Mesenteric fat pad (tissue), 1 donor: ENCODE results near the gene CCDC195. TPM values are rescaled to one million over a fixed set of nuclear protein-coding genes. Genes with fewer than 3 reads are reported as not detected.

ENCODE experiments used
- DNase-seq: peaks from one replicate; pipeline ENCODE4 v3.0.0-alpha.2; 2020; ENCODE audit warnings: low spot score
- long read RNA-seq: library from polyadenylated mRNA; unstranded; transcript quantifications from one replicate; pipeline ENCODE4 v2.0.0, GENCODE V29; 2020
- total RNA-seq: library from RNA; stranded (reverse); fragmentation: NEBNext Ultra II Directional; extraction: Animal tissue kit (Norgen Biotek cat#: 25700); gene quantifications from one replicate; pipeline ENCODE4 v1.2.1, GENCODE V29; 2021
- donor health status: DM: yes; HTN: yes; CAD: no.

Gene CCDC195, protein sequence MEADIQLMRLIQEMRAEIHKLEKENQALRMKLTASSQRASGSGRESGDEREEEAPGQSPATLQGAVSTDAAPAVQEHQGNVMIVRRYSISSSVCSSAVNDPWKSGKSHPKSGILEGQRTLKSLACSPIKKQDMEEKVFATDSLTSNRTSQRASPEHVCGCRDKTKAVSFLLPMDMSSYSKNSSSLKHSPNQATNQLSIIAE
- not detected for total RNA-seq
- long read RNA-seq, result 0 reads

DNA sequence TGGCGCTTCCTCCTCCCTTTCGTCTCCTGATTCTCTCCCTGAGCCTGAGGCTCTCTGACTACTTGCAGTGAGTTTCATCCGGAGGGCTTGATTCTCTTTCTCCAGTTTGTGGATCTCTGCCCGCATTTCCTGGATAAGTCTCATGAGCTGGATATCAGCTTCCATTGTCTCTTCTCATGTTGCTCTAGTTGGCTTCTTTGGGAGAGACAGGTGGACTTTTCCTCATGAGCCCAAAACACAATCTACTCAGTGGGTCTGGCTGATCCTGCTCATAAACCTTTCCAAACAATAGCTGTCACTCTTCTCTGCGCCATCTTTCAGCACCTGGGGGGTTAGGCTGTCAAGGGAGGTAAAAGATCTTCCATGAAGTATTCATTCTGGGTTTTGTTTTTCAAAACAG is at the start of gene CCDC195:
CCDC195 (minus strand) TSS at position 165 of the 400 bp plus-strand sequence; CDS start at position 165, 0 bp downstream.
- DNase-seq, result no peak

DNA sequence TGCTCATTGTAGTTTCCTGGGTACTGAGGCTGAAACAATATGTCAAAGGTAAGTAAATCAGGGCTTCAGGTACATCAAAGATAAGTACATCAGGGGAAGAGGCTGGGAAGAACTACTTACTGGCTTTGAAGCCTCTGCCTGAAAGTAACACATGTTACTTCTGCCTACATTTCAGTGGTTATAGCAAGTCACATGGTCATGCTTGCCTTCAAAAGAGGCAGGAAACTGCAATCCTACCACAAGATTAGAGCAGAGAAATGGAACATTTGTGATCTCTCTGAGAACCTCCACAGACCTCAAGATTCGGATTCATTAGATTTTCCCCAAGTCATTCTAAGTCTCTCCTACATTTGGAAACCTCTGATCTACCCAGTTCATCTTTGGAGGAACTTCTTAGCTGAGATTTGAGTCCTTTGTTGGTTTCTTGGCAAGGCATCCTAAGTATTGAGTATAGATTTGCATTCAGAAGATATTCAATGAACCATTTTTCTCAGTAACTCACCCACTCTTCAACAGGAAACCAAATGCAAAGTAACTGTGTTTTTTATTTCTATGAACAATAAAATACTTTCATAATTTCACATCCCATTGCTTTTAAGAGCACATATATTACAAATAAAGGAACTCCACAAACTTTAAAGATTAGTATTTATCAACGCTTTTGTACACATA is 48.5 kb upstream of the CCDC195 start:
- DNase-seq, result no peak

DNA sequence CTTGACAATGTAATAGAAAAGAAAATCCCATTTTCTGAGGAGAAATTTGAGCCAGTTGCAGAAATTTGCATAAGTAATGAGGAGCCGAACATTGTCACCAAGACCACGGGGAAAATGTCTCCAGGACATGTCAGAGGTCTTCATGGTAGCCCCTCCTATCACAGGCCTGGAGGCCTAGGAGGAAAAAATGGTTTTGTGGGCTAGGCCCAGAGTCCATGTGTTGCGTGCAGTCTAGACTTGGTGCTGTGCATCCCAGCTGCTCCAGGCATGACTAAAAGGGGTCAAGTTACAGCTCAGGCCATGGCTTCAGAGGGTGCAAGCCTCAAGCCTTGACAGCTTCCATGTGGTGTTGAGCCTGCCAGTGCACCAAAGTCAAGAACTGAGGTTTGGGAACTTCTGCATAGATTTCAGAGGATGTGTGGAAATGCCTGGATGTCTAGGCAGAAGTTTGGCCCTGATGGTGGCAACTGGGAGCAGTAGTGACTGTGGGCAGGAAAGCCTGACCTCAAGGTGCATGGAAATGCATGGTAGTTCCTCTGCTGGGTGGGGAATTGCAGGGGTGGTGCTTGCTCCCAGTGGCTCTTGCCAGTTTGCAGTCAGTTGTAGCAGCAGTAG is 41.9 kb upstream of the CCDC195 start:
- DNase-seq, result no peak

DNA sequence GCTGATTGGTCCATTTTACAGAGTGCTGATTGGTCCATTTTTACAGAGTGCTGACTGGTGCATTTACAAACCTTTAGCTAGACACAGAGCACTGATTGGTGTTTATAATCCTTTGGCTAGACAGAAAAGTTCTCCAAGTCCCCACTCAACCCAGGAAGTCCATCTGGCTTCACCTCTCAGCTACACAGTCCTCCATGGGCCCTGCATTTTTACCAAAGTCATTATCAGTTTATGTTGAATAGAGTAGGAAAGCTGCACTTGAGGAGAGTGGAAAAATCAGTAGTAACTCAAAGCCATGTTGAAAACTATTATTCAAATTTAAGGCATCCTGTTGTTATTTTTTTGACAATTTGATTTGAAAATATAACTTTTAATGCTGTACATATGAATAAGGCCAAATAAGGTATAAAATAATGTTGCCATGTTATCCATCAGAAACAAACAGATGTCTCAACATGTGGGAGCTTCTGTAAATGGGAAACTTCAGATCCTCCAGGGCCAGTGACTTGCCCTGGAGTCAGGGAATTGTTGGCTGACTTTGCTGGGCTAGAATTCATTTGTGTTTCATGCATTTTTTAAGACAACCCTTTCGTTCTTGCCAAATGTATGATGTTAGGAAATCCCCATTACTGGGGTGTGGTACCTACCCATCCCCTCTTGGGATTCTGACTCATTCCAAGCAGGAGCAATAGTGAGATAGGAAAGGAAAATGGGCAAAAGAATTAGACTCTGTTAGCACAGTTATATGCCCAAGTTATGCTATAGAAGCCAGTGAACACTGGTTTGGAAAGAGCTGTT is 37.8 kb upstream of the CCDC195 start:
- DNase-seq, result no peak

DNA sequence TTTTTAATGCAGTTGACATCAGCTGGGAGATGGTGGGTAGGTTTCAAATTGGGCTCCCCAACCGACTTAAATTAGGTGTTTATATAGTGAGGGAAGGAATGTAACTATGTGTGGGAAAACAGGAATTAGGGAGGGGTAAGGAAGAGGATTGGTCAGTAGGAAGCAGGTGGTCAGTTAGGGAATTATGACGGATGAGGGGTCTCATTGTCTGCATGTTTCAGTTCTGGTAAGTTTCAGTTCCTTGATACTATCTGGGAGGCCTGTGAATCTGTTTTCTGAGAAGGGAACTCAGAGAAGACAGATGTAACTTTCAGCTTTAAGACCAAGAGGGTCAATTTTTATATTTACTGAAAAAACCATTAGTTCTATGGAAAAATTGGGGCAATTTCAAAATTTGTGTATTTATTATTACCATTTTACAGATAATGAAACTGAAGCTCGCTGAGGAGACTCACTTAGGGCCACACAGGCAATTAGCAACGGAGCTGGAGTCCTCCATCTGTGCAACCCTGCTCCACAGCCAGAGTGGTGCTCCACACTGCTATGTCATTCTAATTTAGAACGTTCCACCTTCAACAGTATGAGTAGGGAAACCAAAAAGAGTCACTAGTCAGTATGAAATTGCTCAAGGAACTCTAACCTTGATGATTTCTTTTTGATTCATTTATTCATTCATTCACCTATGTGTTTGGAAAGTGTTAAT is 36.0 kb upstream of the CCDC195 start:
- no peak for DNase-seq

DNA sequence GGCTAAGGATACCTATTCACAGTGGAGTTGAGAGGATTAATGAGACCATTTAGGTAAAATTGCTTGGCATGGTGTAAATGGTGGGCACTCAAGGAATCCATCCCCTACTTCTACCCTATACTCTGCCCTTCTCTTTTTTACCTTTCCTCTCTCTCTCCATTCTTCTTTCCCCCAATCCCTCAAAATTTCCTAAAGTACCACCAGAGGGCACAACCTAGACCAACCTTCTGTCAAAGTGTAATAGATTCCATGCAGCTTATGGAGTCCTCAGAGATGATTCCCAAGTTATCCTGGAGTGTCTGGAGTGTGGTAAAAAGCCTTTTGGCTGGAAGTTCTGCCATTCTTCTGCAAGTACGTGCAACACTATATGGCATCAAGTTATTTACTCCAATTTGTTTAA is 33.0 kb upstream of the CCDC195 start:
- DNase-seq, result no peak

DNA sequence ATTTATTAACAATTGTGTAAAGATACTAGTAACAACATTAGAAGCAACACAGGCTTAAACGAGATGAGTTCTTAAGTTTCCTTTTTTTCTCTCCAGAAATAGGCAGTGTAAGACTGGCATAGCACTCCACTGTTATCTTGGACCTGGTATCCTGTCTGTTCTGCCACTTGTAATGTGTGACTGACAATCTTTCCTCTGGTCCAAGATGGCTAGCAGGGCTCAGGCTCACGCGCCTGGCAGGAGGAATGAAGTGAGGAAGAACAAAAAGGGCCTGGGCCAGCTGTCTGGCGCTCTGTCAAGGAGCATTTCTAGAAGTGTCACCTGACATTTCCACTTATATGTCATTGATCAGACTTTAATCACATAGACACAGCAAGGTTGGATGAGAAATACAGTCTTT is 31.6 kb upstream of the CCDC195 start:
- no peak for DNase-seq

DNA sequence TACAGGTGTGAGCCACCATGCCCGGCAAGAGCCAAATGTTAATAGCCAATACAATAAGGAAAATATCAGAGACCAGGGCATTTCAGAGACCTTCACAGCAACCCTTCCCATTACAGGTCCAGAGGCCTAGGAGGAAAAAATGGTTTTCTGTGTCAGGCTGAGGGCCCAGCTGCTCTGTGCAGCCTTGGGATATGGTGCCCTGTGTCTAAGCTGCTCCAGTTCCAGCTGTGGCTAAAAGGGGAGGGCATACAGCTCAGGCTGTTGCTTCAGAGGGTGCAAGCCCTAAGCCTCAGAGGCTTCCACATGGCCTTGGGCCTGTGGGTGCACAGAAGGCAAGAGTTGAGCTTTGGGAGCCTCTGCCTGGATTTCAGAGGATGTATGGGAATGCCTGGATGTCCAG is 20.1 kb upstream of the CCDC195 start:
- DNase-seq, result no peak

DNA sequence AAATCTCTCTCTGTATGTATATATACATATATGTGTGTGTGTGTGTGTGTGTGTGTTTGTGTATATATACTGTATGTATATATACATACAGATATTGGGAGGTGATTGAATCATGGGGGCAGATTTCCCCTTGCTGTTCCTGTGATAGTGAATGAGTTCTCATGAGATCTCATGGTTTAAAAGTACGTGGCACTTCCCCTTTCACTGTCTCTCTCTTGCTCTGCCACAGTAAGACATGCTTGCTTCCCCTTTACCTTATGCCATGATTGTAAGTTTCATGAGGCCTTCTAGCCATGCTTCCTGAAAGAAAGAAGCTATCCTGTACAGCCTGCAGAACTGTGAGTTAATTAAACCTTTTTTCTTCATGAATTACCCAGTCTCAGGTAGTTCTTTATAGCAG is 18.8 kb upstream of the CCDC195 start:
- DNase-seq, result no peak

DNA sequence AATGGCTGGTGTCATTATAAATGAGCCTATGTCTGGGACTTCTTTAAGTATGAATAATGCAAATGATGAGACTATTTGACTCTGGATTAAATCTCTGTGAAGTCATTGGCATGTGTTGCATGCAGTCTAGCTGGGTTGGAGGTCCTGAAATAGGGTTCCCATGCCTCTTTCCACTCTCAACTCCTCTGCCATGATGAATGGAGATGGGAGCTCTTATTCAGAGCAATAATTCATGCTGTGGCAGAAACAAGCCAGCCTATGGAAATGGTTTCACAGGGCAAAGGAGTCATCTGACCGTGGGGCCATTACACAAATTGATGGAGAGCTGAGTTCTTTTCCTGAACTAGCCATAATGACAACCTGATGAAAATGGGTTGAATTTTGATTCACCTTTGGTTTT is 15.5 kb upstream of the CCDC195 start:
- DNase-seq, result no peak

DNA sequence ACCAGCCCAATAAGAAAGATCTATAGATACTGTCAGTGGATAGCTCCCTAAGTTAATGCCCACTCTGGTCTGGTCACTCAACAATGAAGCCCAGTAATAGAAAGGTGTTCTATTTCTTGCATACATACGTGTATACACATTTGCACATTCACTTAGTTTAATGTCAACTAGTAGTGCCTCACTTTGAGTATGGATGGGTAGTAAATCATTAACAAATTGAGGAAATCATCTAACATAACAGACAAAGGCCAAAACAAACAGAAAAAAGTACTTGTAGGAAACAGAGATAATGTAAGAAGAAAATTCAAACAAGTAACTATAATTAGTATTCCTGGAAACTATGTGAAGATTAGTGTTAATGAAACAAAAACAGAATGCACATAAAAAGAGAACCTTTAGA is 13.3 kb upstream of the CCDC195 start:
- DNase-seq, result no peak

DNA sequence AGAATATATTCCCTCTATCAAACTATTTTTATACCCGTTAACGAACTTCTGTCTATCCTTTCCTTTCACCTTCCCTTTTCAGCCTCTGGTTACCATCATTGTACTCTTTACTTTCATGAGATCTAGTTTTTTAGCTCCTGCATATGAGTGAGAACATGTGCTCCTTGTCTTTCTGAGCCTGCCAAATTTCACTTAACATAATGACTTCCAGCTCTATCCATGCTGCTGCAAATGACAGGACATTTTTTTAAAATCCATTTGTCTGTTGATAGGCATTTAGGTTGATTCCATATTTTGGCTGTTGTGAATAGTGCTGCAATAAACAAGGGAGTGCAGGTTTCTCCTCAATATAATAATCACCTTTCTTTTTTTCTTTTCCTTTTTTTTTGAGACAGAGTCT is 8.2 kb upstream of the CCDC195 start:
- no peak for DNase-seq

DNA sequence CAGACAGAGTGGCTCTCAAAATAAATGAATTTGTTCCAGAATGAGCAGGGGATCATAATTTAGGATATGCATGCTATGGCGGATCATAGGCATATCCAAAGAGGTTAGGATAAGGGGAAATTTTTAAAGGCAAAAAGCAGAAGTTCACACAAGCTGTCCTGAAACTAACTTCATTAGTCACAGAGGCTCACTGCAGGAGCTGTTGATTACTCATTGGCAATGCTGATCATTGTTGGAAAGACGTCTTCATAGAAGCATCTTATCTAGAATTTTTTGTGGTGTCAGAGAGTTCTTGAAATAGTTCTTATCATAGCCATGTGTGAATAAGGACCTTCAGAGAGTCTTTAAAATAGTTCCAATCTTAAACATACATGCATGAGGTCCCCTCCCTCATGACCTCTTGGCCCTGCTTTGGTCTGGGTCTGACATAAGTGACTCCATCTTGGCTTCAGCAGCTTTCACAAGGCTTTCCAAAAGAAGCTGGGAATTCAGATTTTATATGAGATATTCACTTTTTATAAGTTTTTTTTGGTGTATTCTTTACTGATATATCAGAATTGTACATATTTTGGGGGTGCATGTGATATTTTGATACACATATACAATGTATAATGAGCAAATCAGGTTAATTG is 7.5 kb upstream of the CCDC195 start:
- DNase-seq, result no peak

DNA sequence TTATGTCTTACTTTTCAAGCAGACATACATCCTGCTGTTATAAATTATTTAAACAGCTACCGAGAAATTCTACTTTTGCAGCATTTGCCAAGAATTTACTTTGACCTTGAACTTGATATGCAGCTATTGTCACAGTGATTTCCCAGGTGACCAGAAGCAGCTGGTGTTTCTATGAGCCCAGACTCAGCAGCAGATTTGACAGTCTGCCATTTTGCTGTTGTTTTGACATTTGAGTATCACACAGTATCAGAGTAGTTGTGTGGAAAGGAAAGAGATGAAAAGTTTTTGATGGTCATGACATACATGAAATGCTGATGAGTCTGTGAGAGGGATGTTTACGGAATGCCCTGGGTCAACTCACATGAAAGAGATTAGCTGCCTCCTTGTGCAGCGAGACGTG is 6.6 kb upstream of the CCDC195 start:
- no peak for DNase-seq

DNA sequence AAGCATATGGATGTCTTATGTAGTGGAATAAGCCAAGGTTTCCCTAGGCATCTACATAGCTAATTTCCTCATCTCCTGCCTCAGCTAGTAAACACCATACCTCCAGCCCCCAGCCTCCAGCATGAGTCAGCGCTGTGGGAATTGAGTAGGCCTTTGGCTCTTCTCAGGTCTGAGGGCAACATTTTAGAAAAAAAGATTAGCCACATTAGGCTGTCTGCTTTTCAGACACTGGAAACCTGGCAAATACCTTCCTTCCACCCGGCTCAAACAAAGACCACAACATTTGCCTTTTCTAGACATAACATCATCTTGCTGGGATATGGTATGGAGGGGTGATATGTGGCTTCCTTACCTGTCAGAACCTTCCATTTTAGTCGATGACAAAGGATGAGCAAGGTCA is 6.1 kb upstream of the CCDC195 start:
- DNase-seq, result no peak

DNA sequence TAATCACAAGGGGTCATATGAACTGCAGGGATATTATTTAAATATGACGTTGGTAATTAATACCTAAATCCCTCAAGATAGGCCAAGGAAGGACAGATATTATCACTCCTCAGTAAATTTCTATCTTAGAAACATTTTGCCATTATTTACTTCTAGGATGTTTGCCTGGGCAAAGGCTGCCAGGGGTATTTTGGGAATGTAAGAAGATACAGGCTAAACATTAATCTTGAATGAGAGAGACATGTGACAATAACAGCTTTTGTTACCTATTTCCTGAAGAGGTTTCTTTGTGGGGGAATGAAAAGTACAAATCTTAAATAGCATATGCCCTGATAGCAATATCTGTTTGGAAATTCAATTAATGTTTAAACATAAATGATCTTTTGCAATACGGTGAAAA is 756 bp upstream of the CCDC195 start:
- DNase-seq, result no peak

DNA sequence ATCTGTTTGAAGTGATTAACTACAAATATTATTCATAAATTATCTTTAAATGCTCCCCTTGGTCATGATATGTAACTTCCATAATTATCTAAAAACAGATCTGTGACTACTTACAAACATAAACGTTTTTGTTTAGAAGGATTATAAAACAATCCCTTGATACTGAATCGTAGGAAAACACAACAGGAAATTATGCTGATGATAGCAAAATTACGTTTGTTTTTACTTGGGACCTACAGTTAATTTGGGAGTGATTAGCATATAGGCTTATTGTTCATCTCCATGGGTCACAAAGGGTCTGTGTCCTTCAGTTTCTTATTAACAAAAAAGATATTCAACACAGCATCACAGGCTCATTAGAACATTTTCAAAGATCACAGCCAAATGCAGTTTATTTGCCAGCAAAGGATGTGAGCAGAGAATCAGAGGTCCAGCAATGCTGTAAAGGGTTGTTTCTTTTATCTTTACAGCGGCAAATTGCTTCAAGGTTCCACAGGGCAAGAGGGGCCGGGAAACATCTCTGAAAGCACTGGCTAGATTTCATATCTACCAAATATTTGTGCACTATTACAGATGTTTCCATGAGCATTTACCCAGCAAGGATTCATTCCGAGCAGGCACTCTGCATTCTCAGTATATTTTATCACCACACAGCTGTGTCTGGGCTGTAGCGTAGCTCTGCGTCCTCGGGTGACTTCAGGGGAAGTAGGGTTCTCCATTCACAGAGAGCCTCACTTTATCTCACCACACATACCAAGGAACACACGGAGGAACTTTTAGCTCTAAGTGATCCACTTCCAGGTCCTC is 4.1 kb downstream of the CCDC195 start:
- no peak for DNase-seq

DNA sequence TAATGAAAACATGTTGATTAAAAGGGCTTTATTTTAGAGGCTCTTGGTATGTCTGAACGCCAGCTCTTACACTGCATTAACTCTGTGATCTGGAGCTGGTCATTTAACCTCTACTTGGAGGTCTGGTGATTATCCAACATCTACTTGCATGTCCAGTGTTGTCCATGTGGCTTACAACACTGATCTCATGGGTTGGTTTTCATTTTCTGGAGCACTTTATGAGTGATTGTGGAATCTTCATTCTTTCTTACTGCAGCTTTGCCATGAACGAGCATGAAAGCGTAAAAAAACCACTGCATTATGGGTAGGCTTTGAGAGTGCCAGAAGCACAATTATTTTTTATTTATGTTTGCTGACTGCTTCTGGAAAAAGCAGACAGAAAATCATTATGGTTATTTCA is 4.8 kb downstream of the CCDC195 start:
- no peak for DNase-seq

DNA sequence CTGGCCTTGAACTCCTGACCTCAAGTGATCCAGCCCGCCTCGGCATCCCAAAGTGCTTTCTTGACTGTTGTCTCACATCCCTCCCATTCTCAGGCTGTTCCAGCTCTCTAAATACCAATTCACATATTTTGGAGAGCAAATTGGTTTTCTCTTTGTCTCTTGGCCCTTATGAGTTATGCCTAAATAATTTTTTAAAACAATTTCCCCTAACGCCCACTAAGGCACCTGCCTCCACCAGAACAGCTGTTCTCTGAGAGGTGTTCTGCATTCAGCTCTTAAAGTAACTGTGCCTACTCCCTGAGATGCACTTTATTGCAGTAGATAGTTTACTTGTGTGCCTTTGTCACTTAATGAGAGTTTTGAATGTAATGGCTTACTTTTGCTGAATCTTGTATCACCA is 6.9 kb downstream of the CCDC195 start:
- no peak for DNase-seq

DNA sequence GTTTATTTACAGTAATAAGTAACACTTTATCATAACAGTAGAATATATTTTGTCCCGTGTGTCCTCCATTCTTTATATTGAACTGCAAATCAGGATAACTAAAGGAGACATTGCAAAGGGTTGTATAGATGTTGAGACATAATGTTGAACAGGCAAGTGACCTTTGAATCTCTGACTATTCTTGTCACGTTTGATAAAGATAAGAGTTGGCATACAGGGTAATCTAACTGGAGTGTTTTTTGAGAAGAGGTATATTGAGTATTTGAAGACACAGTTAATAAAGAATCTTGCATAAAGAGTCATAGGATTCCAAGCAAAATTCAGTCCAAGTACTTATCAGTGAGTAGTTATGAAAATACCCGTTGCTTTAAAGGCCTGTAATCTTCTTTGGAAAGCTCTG is 21.7 kb downstream of the CCDC195 start:
- no peak for DNase-seq
